NCI-H345 (cell line): ENCODE results near the gene TMEM179.

ENCODE experiments used
- DNase-seq: peaks from one replicate; lab custom pipeline; 2025; lab: John Stamatoyannopoulos, UW

The TMEM179 gene

GRCh38 chr14:104555430-104556255 lies 48.9 kb downstream of the TMEM179 start:
- no peak for DNase-seq

- no peak for DNase-seq
Measured at GRCh38 chr14:104554608-104555429, 49.8 kb downstream of the TMEM179 start.

GRCh38 chr14:104554088-104554607 lies 50.4 kb downstream of the TMEM179 start:
- no peak for DNase-seq

- DNase-seq = no peak
Measured at GRCh38 chr14:104553166-104554087, 51.1 kb downstream of the TMEM179 start.

DNA sequence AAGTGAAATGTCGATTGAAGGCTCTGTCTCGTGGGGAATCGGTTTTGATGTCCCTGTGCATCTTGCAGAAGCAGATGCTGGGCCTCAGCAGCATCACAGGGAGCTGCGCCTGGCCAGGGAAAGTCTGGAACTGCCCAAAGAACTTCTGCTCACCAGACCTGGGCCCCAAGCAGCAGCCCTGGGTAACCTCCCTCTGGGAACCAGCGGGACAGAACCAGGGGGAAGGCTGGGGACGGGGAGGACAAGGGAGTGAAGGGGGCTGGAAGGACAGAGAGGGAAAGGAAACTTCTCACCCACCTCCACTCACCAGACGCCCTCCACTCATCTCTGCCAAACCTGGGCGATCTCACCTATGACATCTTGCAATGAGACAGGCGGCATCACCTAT lies 51.8 kb downstream of the TMEM179 start:
- no peak for DNase-seq

- DNase-seq = no peak
Measured at GRCh38 chr14:104551851-104552737, 52.5 kb downstream of the TMEM179 start.

GRCh38 chr14:104550861-104551728 lies 53.5 kb downstream of the TMEM179 start:
- no peak for DNase-seq

DNA sequence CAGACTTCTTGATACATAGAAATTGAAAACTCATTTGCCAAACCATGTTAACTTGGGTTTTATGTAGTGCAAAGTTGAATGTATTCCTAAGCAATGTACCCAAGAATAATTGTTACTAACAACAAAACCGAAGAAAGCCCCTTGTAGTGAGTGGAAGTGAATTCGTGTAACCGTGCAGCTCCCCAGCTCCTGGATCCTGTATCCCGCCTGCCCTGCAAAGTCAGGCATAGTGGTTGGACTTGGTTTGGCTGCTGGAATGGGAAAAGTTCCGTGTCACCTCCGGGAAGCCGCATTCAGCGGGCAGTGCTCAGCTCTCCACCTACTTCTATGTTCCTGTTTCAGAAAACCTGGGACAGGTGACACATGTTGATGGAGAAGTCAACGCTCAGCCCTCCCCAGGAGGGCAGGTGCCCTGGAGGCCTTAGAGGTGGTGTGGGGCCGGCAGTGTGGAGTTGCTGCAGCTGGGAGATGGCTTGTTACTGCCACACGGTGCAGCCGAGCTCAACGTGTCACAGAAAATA lies 54.2 kb downstream of the TMEM179 start:
- no peak for DNase-seq

GRCh38 chr14:104549536-104550339 lies 54.8 kb downstream of the TMEM179 start:
- DNase-seq = no peak

- no peak for DNase-seq
Measured at GRCh38 chr14:104548802-104549535, 55.6 kb downstream of the TMEM179 start.

DNA sequence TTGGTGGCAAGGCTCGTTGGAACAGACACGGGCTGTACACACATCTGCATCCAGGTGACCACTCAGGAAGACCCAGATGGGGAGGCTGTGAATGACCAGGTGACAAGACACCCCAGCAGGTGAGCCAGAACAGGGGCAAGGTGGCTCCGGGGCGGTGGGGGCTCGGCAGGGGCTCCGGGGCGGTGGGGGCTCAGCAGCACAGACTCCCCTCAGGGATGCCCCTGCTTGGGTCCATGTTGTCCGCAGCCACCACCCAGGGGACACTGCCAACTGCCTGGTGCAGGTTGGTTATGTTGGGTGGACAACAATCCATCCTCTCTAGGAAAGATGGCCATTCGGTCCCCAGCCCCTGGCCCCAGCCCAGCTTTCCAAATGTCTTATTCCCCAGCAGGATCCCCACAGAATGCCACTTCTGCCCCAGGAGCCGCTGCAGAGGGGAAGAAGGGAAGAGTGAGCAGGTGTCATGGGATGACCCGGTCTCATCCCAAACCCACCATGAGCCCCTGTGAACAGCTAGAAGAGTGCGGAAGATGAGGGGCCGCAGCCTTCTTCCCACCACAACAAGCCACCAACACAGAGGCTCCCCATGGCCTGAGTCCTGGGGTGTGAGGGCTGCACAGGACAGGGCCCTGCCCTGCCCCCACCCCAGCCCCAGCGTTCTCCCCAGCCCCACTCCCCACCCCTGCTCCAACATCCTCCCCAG lies 56.4 kb downstream of the TMEM179 start:
- DNase-seq = no peak

DNA sequence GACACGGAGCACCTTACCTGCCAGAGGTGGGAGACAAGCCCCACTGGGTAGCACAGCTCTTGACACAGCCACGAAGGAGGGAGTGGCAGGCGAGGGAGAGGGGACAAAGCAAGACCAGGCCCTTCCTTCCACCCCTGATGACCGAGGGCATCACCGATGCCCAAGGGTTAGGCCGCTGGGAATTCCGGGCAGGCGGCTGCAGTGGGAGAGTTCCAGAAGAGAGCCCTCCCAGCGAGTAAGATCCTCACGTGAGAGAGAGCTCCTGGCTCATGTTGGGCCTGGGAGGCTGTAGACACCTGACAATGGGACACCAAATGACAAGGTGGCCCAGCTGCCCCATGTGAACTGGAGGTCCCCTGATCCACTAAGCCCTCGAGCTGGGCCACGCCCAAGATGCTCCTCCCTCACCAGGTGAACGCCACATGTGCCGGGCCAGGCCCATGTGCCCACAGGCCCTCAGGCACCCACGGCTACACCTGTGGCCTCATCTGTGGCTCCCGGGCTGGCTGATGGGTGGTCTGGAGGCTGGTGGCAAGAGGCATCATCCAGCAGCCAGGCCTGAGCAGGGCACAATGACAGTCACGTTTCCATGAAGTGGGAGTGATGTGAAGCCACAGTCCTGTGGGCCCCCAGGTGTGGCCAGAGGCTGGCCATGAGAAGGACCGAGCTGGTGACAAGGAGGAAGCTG lies 57.1 kb downstream of the TMEM179 start:
- no peak for DNase-seq

DNA sequence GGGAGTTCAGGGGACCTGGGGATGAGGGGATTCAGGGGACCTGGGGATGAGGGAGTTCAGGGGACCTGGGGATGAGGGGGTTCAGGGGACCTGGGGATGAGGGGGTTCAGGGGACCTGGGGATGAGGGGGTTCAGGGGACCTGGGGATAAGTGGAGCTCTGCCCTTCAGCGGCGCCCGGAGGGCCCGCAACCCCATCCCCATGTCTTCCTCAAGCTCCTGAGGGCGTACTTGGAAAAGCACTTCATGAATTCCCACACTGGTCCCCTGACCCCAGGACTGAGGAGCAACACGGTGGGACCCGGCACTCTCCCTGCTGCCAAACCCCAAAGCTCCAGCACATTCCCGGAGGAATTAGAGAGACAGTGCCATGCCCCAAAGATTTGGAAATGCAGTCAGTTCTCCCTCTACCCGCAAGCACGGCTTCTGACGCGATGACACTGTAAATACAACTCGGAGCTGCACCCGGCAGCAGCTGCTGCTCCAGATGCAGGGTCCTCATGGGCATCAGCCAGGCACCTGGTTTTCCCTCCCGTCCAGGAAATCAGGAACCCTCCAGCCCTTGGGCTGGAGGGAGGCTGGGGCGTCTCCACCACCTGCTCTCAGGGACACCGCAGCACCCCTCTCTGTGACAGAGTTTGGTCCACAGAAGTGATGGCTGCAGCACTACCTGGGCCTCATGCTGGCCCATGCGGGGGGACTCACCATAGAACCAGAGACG lies 57.8 kb downstream of the TMEM179 start:
- DNase-seq = no peak

DNA sequence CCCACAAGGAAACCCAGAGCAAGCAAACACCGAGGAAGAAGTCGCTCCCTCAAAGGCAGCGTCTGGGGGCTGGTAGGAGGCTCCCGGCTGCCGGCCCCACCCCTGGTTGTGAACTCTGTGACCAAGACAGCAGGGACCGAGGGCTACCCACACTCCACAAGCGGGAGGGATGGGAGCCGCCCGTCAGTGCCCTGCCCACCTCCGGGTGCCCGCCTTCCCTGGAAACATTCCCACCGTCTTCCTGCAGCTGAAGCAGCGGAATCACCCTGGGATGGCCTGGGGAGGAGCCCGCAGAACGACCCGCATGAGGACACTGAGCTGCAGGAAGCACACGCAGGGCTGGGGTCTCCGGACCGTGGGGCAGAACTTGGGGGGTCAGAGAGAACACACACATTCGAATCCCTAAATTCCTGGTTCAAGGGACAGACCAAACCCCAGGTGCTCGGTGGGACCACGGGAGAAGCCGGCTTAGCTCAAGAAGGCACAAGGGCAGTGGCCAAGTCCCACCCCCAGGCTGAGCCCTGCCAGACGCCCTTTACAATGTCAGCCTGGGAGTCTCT lies 58.5 kb downstream of the TMEM179 start:
- DNase-seq = no peak

DNA sequence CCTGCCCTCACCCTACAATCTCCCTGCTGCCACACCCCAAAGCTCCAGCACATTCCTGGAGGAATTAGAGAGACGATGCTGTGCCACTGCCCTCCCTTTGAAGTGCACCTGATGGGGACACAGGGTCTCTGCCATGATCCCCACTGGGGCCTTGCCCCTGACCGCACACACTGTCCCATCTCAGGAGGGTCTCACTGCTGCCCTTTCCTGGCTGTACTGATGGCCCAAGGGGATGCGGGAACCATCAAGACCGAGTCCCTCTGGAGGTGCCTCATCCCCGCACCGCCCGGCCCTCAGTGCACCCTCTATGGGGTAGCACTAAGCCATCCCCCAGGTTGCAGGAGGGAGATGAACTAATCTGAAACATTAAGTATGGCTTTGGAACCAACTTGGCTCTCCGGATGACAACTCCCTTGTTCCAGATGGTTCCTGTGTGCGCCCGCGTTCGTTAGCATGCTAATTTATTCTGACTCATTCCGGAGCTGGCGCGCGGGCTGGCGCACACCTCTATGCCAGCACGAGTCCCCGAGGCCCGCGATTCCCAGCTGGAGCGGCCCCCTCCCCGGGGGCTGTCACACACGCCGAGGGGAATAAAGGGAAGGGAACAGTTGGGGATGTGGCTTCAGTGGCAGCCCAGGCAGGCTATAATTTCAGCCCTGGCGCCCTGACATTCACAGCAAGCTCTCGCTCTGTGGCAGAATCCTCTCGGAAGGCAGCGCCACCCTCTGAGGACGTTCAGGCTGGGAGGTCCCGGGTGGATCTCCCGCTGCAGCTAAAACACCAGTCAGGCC lies 59.2 kb downstream of the TMEM179 start:
- no peak for DNase-seq
